GM06990 (cell line): ENCODE results near the gene TCF7.

ENCODE experiments used
- DNase-seq: peaks from one replicate; pipeline ENCODE4 v3.0.0-alpha.2; 2011; ENCODE audit not compliant: insufficient read length; ENCODE audit errors: extremely low read depth
- H3K27me3 ChIP-seq: replicated peaks from 2 replicates; pipeline ENCODE4 v1.6.0; 2011; ENCODE audit warnings: low read length; ENCODE audit not compliant: control insufficient read depth, insufficient read depth
- H3K36me3 ChIP-seq: 2 replicates; pipeline ENCODE4 v1.5.1; 2011; ENCODE audit warnings: low read length; ENCODE audit not compliant: control insufficient read depth, insufficient read depth
- H3K4me3 ChIP-seq: replicated peaks from 2 replicates; pipeline ENCODE4 v1.5.1; 2011; ENCODE audit warnings: low read depth, mild to moderate bottlenecking, control low read depth, low read length
- CTCF ChIP-seq: IDR thresholded peaks from 2 replicates; pipeline ENCODE4 v1.5.1; 2011; ENCODE audit warnings: low read length, control low read depth, mild to moderate bottlenecking, inconsistent platforms; ENCODE audit not compliant: insufficient read depth, poor library complexity, severe bottlenecking

The TCF7 gene

GRCh38 chr5:134177369-134178095 lies 63.1 kb downstream of the TCF7 start:
- Histone ChIP-seq H3K27me3 (no peaks in the 10 kb centered on the region), H3K36me3 (peaks cover 2% of the 10 kb centered on the region), H3K4me3 (peak overlapping the region; percentile 96)
- no peak for TF ChIP-seq CTCF
- peak; percentile 18 for DNase-seq

- no peak for DNase-seq
- Histone ChIP-seq H3K4me3 (no peak overlapping the region), H3K36me3 (peaks cover 2% of the 10 kb centered on the region), H3K27me3 (no peaks in the 10 kb centered on the region)
- no peak for TF ChIP-seq CTCF
Measured at GRCh38 chr5:134178096-134178419, 63.6 kb downstream of the TCF7 start.

- no peaks in the 10 kb centered on the region for H3K36me3 ChIP-seq
- DNase-seq = no peak
- no peak for TF ChIP-seq CTCF
- no peak overlapping the region for H3K4me3 ChIP-seq
- no peaks in the 10 kb centered on the region for H3K27me3 ChIP-seq
Measured at GRCh38 chr5:134183481-134183880, 69.0 kb downstream of the TCF7 start.

GRCh38 chr5:134184155-134185135 lies 70.0 kb downstream of the TCF7 start:
- no peaks in the 10 kb centered on the region for H3K36me3 ChIP-seq
- peak; percentile 97 for TF ChIP-seq CTCF
- DNase-seq = peak; percentile 41
- no peak overlapping the region for H3K4me3 ChIP-seq
- no peaks in the 10 kb centered on the region for H3K27me3 ChIP-seq

- Histone ChIP-seq H3K4me3 (no peak overlapping the region), H3K36me3 (no peaks in the 10 kb centered on the region), H3K27me3 (no peaks in the 10 kb centered on the region)
- TF ChIP-seq CTCF = no peak
- DNase-seq = no peak
Measured at GRCh38 chr5:134188092-134188491, 73.6 kb downstream of the TCF7 start.
